Measurements from ENCODE around the gene GULP1. TPM values are rescaled to one million over a fixed set of nuclear protein-coding genes. Genes with fewer than 3 reads are reported as not detected.

Gene GULP1
- total and polyA plus RNA-seq, 10 of the 15 experiments (the other 5 are each of a cell fraction or from before 2014, with no cell fraction given), result 0.02 to 1.3 (median 0.15) TPM; not detected in 5

DNA sequence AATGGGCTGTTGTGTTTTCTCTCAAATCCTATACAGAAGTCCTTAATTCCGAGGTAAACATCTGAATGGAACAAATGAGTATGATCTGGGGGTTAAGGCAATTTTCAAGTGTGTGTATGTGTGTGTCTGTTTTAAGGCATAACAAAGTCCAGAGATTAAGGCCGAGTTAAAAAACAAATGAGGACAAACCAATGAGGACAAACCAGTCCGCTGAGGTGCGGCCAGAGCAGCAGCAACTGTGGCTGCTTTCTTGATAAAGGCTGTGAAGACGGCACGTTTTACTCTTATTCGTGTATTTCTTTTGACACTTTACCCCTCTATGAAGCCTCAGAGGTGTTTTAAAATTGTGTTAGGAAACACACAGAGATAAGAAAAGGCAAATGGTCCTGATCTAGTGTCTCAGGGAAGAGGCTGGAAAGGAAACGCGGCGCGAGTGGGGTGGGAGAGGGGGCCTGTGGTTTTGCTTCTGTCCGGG lies 495 bp upstream of the GULP1 start:
- Histone ChIP-seq H2AFZ (ENCODE audit: control insufficient read depth, low read depth, low read length) (no peak overlapping the region), H3K79me2 (ENCODE audit: control insufficient read depth, insufficient read depth, low read length) (no peaks in the 10 kb centered on the region), H3K4me3 (no peak overlapping the region), H3K36me3 (ENCODE audit: control insufficient read depth in 2 of 2, insufficient read depth in 2 of 2, low read length in 1 of 2) (no peaks in the 10 kb centered on the region), H3K9ac (ENCODE audit: control insufficient read depth, insufficient read depth, low read length) (no peak overlapping the region), H3K27me3 (replicated peaks in 1 of 2; ENCODE audit: control insufficient read depth in 2 of 2, insufficient read depth in 2 of 2, low read length in 1 of 2) (peaks cover 4 to 12% of the 10 kb centered on the region in 2 experiments), H3K4me2 (ENCODE audit: control insufficient read depth, insufficient read depth) (no peak overlapping the region), H3K27ac (ENCODE audit: control insufficient read depth, insufficient read depth) (no peak overlapping the region), H3K9me3 (replicated peaks; ENCODE audit: control insufficient read depth, insufficient read depth, low read length) (no peaks in the 10 kb centered on the region), H4K20me1 (ENCODE audit: control insufficient read depth, insufficient read depth) (no peaks in the 10 kb centered on the region), H3K4me1 (ENCODE audit: control insufficient read depth, insufficient read depth, low read length) (no peaks in the 10 kb centered on the region)
- TF ChIP-seq, protein P1, sequence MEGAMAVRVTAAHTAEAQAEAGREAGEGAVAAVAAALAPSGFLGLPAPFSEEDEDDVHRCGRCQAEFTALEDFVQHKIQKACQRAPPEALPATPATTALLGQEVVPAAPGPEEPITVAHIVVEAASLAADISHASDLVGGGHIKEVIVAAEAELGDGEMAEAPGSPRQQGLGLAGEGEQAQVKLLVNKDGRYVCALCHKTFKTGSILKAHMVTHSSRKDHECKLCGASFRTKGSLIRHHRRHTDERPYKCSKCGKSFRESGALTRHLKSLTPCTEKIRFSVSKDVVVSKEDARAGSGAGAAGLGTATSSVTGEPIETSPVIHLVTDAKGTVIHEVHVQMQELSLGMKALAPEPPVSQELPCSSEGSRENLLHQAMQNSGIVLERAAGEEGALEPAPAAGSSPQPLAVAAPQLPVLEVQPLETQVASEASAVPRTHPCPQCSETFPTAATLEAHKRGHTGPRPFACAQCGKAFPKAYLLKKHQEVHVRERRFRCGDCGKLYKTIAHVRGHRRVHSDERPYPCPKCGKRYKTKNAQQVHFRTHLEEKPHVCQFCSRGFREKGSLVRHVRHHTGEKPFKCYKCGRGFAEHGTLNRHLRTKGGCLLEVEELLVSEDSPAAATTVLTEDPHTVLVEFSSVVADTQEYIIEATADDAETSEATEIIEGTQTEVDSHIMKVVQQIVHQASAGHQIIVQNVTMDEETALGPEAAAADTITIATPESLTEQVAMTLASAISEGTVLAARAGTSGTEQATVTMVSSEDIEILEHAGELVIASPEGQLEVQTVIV (IDR thresholded peaks at IDR 0.05; ENCODE audit: borderline replicate concordance, partially characterized antibody), result no peak
- TF ChIP-seq NKRF (conservative IDR thresholded peaks at IDR 0.05) (no peak), MEF2B (IDR thresholded peaks at IDR 0.05; ENCODE audit: partially characterized antibody, poor library complexity, severe bottlenecking) (no peak), SREBF1 (IDR thresholded peaks at IDR 0.05; ENCODE audit: low read length) (no peak)
- SMC1A ChIA-PET (ENCODE audit: uncharacterized antibody, unreplicated experiment), result no interaction called here
- BruUV-seq (replicated peaks), result no TSS peak
- CTCF ChIA-PET, result no interaction called here
- FAIRE-seq (no peak), DNase-seq (ENCODE audit: low read depth, low spot score) (no peak), ATAC-seq (no peak)
- WGBS (ENCODE audit: insufficient coverage, insufficient replicate concordance, low lambda C conversion rate, missing lambda C conversion rate), result 43% methylated on average over 12 of the region's 12 CpGs
- POLR2A ChIA-PET, result no interaction called here
- RAD21 ChIA-PET (ENCODE audit: unreplicated experiment), result interaction anchor here (0.6 kb wide), 1 partner anchor 43 kb away, joined by 3 read pairs; no protein-coding TSS in a partner anchor
- in situ Hi-C loops (cut with MboI) (no loop called here), intact Hi-C loops (cut with micrococcal nuclease; ENCODE audit: unreplicated experiment) (no loop called here)
